Measurements from ENCODE around the gene ADGRG4. TPM values are rescaled to one million over a fixed set of nuclear protein-coding genes. Genes with fewer than 3 reads are reported as not detected.
A peak's percentile ranks its signal among the peaks of the same experiment; 100 is the strongest.

Gene ADGRG4
- polyA plus RNA-seq, 2 of the 4 experiments (the other 2 are of a cell fraction): not detected

DNA sequence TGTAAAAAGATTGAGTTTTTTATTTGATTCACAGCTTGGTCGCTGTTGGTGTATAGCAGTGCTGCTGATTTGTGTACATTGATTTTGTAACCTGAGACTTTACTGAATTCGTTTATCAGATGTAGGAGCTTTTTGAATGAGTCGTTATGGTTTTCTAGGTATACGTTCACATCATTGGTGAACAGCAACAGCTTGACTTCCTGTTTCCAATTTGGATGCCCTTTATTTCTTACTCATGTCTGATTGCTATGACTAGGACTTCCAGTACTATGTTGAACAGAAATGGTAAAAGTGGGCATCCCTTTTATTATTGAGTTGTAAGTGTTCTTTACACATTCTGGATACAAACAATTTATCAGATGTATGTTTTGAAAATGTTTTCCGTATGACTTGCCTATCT, 76.0 kb downstream of the ADGRG4 start (continued):
- TF ChIP-seq HOXB13 (CRISPR knock-in tag; IDR thresholded peaks at IDR 0.05; ENCODE audit: low read depth): no peak
- TF ChIP-seq, protein P1, sequence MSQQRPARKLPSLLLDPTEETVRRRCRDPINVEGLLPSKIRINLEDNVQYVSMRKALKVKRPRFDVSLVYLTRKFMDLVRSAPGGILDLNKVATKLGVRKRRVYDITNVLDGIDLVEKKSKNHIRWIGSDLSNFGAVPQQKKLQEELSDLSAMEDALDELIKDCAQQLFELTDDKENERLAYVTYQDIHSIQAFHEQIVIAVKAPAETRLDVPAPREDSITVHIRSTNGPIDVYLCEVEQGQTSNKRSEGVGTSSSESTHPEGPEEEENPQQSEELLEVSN (IDR thresholded peaks at IDR 0.05; ENCODE audit: borderline replicate concordance, low read depth): no peak
- no peak for TF ChIP-seq KDM1A (IDR thresholded peaks at IDR 0.05; ENCODE audit: low read depth)
- TF ChIP-seq FOSB (CRISPR knock-in tag; IDR thresholded peaks at IDR 0.05): no peak
- TF ChIP-seq, protein P2, sequence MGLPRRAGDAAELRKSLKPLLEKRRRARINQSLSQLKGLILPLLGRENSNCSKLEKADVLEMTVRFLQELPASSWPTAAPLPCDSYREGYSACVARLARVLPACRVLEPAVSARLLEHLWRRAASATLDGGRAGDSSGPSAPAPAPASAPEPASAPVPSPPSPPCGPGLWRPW (IDR thresholded peaks at IDR 0.05): no peak

DNA sequence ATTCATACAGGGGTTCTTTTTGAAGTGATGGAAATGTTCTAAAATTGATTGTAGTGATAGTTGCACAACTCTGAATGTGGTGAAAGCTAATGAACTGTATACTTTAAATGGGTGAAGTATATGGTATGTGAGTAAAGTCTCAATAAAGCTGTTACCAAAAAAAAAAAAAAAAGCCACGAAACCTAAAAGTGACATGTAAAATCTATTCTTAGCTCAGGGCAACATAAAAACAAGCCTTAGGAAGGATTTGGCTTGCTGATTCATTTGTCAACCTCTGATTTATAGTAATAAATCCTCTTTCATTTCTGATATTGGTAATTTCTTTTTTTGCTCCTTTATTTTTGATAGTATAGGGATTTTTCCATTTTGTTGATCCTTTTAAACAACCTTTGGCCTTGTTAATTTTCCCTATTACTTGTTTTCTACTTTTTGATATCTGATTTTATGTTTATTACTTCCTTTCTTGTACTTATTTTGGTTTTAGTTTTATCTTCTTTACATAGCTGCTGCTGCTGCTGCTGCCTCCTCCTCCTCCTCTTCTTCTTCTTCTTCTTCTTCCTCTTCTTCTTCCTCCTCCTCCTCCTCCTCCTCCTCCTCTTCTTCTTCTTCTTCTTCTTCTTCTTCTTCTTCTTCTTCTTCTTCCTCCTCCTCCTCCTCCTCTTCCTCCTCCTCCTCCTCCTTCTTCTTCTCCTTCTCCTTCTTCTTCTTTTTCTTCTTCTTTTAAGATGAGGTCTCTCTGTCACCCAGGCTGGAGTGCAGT, 79.4 kb downstream of the ADGRG4 start:
- Histone ChIP-seq H3K9me3 (no peaks in the 10 kb centered on the region), H3K4me1 (no peaks in the 10 kb centered on the region), H3K4me2 (no peak overlapping the region), H3K27ac (no peak overlapping the region), H3K4me3 (no peak overlapping the region)
- no peak for DNase-seq (ENCODE audit: low read depth in 1 of 2, low spot score in 1 of 2)
- WGBS (ENCODE audit: missing lambda C conversion rate): 0% methylated on average over 1 of the region's 1 CpG
- no peak for FAIRE-seq
- CTCF ChIA-PET: no interaction called here
- ATAC-seq: no peak
- POLR2A ChIA-PET: no interaction called here
- TF ChIP-seq ZNF302 (CRISPR knock-in tag; IDR thresholded peaks at IDR 0.05) (no peak), RAD21 (conservative IDR thresholded peaks at IDR 0.05 in 1 of 2, IDR thresholded peaks at IDR 0.05 in 1 of 2) (no peak), ESRRA (IDR thresholded peaks at IDR 0.05; ENCODE audit: borderline replicate concordance, low read length) (no peak), MAZ (IDR thresholded peaks at IDR 0.05; ENCODE audit: borderline replicate concordance, low read depth, low read length) (no peak), TP53 (CRISPR knock-in tag; IDR thresholded peaks at IDR 0.05) (no peak), HEYL (CRISPR knock-in tag; IDR thresholded peaks at IDR 0.05) (no peak), CHD4 (IDR thresholded peaks at IDR 0.05; ENCODE audit: borderline replicate concordance) (no peak), POLR2A (IDR thresholded peaks at IDR 0.05; ENCODE audit: low read length) (no peak), CHD2 (IDR thresholded peaks at IDR 0.05; ENCODE audit: low read length, partially characterized antibody) (no peak), EP300 (IDR thresholded peaks at IDR 0.05) (no peak)
- TF ChIP-seq, protein P3, sequence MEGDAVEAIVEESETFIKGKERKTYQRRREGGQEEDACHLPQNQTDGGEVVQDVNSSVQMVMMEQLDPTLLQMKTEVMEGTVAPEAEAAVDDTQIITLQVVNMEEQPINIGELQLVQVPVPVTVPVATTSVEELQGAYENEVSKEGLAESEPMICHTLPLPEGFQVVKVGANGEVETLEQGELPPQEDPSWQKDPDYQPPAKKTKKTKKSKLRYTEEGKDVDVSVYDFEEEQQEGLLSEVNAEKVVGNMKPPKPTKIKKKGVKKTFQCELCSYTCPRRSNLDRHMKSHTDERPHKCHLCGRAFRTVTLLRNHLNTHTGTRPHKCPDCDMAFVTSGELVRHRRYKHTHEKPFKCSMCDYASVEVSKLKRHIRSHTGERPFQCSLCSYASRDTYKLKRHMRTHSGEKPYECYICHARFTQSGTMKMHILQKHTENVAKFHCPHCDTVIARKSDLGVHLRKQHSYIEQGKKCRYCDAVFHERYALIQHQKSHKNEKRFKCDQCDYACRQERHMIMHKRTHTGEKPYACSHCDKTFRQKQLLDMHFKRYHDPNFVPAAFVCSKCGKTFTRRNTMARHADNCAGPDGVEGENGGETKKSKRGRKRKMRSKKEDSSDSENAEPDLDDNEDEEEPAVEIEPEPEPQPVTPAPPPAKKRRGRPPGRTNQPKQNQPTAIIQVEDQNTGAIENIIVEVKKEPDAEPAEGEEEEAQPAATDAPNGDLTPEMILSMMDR (IDR thresholded peaks at IDR 0.05): no peak
- TF ChIP-seq, protein P4, sequence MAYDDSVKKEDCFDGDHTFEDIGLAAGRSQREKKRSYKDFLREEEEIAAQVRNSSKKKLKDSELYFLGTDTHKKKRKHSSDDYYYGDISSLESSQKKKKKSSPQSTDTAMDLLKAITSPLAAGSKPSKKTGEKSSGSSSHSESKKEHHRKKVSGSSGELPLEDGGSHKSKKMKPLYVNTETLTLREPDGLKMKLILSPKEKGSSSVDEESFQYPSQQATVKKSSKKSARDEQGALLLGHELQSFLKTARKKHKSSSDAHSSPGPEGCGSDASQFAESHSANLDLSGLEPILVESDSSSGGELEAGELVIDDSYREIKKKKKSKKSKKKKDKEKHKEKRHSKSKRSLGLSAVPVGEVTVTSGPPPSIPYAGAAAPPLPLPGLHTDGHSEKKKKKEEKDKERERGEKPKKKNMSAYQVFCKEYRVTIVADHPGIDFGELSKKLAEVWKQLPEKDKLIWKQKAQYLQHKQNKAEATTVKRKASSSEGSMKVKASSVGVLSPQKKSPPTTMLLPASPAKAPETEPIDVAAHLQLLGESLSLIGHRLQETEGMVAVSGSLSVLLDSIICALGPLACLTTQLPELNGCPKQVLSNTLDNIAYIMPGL (CRISPR knock-in tag; IDR thresholded peaks at IDR 0.05; ENCODE audit: borderline replicate concordance): no peak

DNA sequence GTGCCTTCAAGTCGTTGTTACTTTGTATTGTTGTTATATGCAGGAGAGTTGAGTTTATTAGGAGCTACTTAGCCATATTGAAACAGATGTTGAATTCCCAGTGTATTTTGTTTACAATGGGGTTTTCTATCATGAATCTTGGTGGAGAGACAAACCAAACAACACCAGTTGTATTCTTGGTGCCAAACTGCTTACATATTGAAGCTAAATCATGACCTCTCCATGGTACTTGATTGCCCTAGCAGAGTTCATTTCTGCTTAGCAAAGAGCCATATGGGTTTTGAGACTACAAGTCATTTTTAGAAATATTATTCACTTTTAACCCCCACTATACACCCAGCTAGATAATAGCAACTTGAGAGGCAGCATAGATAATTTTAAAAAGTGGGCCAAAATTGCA, 85.4 kb downstream of the ADGRG4 start:
- 0% methylated on average over 1 of the region's 1 CpG for WGBS (ENCODE audit: missing lambda C conversion rate)
- Histone ChIP-seq H3K4me2 (no peak overlapping the region), H3K27ac (no peak overlapping the region), H3K9me3 (no peaks in the 10 kb centered on the region), H3K4me3 (no peak overlapping the region), H3K4me1 (no peaks in the 10 kb centered on the region)
- ChIA-PET CTCF (no interaction called here), POLR2A (no interaction called here)
- ATAC-seq (no peak), FAIRE-seq (no peak), DNase-seq (ENCODE audit: low read depth in 1 of 2, low spot score in 1 of 2) (no peak)
- no peak for TF ChIP-seq HDAC2 (IDR thresholded peaks at IDR 0.05)
- TF ChIP-seq, protein P5, sequence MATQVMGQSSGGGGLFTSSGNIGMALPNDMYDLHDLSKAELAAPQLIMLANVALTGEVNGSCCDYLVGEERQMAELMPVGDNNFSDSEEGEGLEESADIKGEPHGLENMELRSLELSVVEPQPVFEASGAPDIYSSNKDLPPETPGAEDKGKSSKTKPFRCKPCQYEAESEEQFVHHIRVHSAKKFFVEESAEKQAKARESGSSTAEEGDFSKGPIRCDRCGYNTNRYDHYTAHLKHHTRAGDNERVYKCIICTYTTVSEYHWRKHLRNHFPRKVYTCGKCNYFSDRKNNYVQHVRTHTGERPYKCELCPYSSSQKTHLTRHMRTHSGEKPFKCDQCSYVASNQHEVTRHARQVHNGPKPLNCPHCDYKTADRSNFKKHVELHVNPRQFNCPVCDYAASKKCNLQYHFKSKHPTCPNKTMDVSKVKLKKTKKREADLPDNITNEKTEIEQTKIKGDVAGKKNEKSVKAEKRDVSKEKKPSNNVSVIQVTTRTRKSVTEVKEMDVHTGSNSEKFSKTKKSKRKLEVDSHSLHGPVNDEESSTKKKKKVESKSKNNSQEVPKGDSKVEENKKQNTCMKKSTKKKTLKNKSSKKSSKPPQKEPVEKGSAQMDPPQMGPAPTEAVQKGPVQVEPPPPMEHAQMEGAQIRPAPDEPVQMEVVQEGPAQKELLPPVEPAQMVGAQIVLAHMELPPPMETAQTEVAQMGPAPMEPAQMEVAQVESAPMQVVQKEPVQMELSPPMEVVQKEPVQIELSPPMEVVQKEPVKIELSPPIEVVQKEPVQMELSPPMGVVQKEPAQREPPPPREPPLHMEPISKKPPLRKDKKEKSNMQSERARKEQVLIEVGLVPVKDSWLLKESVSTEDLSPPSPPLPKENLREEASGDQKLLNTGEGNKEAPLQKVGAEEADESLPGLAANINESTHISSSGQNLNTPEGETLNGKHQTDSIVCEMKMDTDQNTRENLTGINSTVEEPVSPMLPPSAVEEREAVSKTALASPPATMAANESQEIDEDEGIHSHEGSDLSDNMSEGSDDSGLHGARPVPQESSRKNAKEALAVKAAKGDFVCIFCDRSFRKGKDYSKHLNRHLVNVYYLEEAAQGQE (IDR thresholded peaks at IDR 0.05): peak; percentile 38; the same call in 1 of the 2 replicates
